Epithelial cell of proximal tubule (primary cell): Measurements from ENCODE around the gene PCSK1N. TPM values are rescaled to one million over a fixed set of nuclear protein-coding genes. Genes with fewer than 3 reads are reported as not detected.

Experiments used
- DNase-seq: peaks from one replicate; pipeline ENCODE4 v3.0.0-alpha.2; 2011; ENCODE audit warnings: low read depth
- H3K4me3 ChIP-seq: 2 replicates; pipeline ENCODE4 v1.5.1; 2011; ENCODE audit warnings: low read depth, mild to moderate bottlenecking, low read length
- CTCF ChIP-seq: conservative IDR thresholded peaks from 2 replicates; pipeline ENCODE4 v1.5.1; 2012; ENCODE audit warnings: low read depth, mild to moderate bottlenecking, low read length
- total RNA-seq: library from RNA; depleted of rRNA; stranded (reverse); fragments of >200 nt; gene quantifications from 2 replicates; pipeline ENCODE4 v1.2.3, GENCODE V29; 2015

Gene PCSK1N
- total RNA-seq, 1 donor from 2014 or later: 19.3 TPM

- no peak for DNase-seq
- TF ChIP-seq CTCF: no peak
- H3K4me3 ChIP-seq: no peak overlapping the region
Measured at GRCh38 chrX:48793935-48794334, 41.5 kb downstream of the PCSK1N start.

GRCh38 chrX:48792219-48792618 lies 43.2 kb downstream of the PCSK1N start:
- no peak for TF ChIP-seq CTCF

GRCh38 chrX:48791063-48791820 lies 44.2 kb downstream of the PCSK1N start:
- TF ChIP-seq CTCF: no peak
- no peak overlapping the region for H3K4me3 ChIP-seq
- no peak for DNase-seq

More at GRCh38 chrX:48792219-48792618, 43.2 kb downstream of the PCSK1N start:
- no peak for DNase-seq
- no peak overlapping the region for H3K4me3 ChIP-seq

- no peak for DNase-seq
- H3K4me3 ChIP-seq: no peak overlapping the region
- no peak for TF ChIP-seq CTCF
Measured at GRCh38 chrX:48790477-48790876, 44.9 kb downstream of the PCSK1N start.

- TF ChIP-seq CTCF: no peak
- DNase-seq: no peak
- H3K4me3 ChIP-seq: no peak overlapping the region
Measured at GRCh38 chrX:48789366-48790220, 45.8 kb downstream of the PCSK1N start.

- H3K4me3 ChIP-seq: no peak overlapping the region
- TF ChIP-seq CTCF: no peak
- DNase-seq: no peak
Measured at GRCh38 chrX:48787505-48788443, 47.6 kb downstream of the PCSK1N start.
